ENCODE data around the gene KLHDC2. TPM values are rescaled to one million over a fixed set of nuclear protein-coding genes. Genes with fewer than 3 reads are reported as not detected.
"Not testable (repeated sequence)": the region's sequence is repeated elsewhere in the genome, so short reads cannot be mapped to it uniquely, and the experiment has no call there.

Gene KLHDC2, protein sequence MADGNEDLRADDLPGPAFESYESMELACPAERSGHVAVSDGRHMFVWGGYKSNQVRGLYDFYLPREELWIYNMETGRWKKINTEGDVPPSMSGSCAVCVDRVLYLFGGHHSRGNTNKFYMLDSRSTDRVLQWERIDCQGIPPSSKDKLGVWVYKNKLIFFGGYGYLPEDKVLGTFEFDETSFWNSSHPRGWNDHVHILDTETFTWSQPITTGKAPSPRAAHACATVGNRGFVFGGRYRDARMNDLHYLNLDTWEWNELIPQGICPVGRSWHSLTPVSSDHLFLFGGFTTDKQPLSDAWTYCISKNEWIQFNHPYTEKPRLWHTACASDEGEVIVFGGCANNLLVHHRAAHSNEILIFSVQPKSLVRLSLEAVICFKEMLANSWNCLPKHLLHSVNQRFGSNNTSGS
- total RNA-seq, result 89.3 TPM
- long read RNA-seq, full-length matches to known transcripts, result 271 of 291 reads
- long read RNA-seq, partial matches to known transcripts, result 2 of 291 reads
- long read RNA-seq, other reads (novel, unspliced or antisense), result 18 of 291 reads

GRCh38 chr14:49767571-49768300, at the start of gene KLHDC2:
Gene KLHDC2 (plus strand): TSS chr14:49768153. CDS start chr14:49768469, 316 bp downstream.
- DNase-seq, result peak; percentile 94
- peak; percentile 97 for ATAC-seq (ENCODE audit: poor library complexity)
- intact Hi-C loops (cut with DNase I), result loop anchor here (1.0 kb wide), 1 partner anchor 133 kb away; no protein-coding TSS in a partner anchor

DNA sequence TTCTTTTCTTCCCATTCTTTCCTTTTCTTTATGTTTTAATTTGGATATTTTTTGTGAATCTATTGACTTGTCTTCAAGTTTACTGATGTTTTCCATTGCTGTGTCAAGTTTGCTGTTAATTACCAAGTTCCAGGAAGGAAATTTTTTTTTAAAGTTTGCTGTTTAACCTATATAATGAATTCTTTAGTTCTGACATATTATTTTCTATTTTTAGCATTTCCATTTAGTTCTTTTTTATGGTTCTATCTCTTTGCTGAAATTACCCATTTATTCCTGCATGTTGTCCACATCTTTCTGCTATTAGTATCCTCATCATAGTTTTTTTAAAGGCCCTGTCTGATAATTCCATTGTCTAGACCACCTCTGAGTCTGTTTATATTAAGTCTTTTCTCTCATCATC, 47.2 kb upstream of the KLHDC2 start:
- no peak for DNase-seq
- intact Hi-C loops (cut with DNase I), result no loop called here
- ATAC-seq (ENCODE audit: poor library complexity), result no peak

- ATAC-seq (ENCODE audit: poor library complexity); intact Hi-C loops (cut with DNase I); DNase-seq: not testable (repeated sequence)
Measured at GRCh38 chr14:49721733-49722435, 46.1 kb upstream of the KLHDC2 start.

- no peak for DNase-seq
- intact Hi-C loops (cut with DNase I), result no loop called here
- no peak for ATAC-seq (ENCODE audit: poor library complexity)
Measured at GRCh38 chr14:49727171-49727570, 40.8 kb upstream of the KLHDC2 start.

GRCh38 chr14:49732896-49733295, 35.1 kb upstream of the KLHDC2 start:
- ATAC-seq (ENCODE audit: poor library complexity) (no peak), DNase-seq (no peak)
- intact Hi-C loops (cut with DNase I), result no loop called here

GRCh38 chr14:49733836-49734235, 34.1 kb upstream of the KLHDC2 start:
- DNase-seq (no peak), ATAC-seq (ENCODE audit: poor library complexity) (no peak)
- intact Hi-C loops (cut with DNase I), result no loop called here

DNA sequence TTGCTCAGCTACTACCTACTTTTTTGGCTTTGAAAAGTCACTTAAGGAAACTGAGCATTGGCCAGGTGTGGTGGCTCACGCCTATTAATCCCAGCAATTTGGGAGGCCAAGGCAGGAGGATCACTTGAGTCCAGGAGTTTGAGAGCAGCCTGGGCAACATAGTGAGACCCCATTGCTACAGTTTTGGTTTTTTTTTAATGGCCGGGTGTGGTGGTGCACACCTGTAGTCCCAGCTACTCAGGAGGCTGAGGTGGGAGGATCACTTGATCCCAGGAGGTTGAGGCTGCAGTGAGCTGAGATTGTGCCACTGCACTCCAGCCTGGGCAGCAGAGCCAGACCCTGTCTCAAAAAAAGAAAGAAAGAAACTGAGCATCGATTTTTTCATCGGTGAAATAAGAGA, 32.3 kb upstream of the KLHDC2 start:
- ATAC-seq (ENCODE audit: poor library complexity); intact Hi-C loops (cut with DNase I); DNase-seq: not testable (repeated sequence)

DNA sequence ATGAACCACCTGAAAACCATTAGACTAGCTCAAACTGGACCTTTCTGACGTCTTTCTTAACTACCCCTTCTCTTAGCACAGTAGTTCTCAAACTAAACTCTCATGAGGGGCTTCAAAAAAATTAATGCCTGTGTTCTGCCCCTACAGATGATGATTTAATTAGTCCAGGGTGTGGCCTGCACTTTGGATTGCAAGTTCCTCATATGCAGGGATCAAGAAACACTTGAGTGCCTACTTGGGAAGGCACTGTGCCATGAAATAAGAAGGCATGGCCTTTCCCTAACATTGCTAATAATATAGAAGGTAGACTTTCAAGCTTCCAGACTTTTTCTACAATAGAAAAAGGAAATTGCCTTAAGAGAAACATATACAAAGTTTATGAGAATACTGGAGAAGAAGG, 22.8 kb upstream of the KLHDC2 start:
- intact Hi-C loops (cut with DNase I), result no loop called here
- no peak for ATAC-seq (ENCODE audit: poor library complexity)

GRCh38 chr14:49746476-49746875, 21.5 kb upstream of the KLHDC2 start:
- ATAC-seq (ENCODE audit: poor library complexity); intact Hi-C loops (cut with DNase I); DNase-seq: not testable (repeated sequence)

More for the DNA sequence above, 22.8 kb upstream of the KLHDC2 start:
- DNase-seq, result no peak

DNA sequence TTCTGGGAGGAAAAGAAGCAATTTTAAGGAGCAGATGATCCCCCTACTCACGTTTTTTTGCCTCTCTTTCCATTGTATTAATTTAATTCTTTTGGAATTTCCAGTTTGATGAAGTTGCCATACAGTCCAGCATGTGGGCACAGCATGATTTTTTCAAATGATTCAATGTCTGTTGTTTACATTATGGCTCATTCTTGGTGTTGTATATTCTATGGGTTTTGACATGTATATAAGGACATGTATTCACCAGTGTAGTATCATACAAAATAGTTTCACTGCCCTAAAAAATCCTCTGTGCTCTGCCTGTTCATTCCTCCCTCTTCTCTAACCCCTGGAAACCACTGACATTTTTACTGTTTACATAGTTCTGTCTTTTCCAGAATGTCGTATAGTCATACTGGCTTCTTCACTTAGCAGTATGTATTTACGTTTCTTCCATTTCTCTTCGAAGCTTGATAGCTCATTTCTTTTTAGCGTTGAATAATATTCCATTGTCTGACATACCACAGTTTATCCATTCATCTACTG, 13.3 kb upstream of the KLHDC2 start:
- DNase-seq (no peak), ATAC-seq (ENCODE audit: poor library complexity) (no peak)
- intact Hi-C loops (cut with DNase I), result no loop called here

GRCh38 chr14:49755378-49755777, 12.6 kb upstream of the KLHDC2 start:
- no peak for DNase-seq
- intact Hi-C loops (cut with DNase I), result no loop called here
- no peak for ATAC-seq (ENCODE audit: poor library complexity)

- ATAC-seq (ENCODE audit: poor library complexity) (no peak), DNase-seq (no peak)
- intact Hi-C loops (cut with DNase I), result no loop called here
Measured at GRCh38 chr14:49761839-49762551, 6.0 kb upstream of the KLHDC2 start.

DNA sequence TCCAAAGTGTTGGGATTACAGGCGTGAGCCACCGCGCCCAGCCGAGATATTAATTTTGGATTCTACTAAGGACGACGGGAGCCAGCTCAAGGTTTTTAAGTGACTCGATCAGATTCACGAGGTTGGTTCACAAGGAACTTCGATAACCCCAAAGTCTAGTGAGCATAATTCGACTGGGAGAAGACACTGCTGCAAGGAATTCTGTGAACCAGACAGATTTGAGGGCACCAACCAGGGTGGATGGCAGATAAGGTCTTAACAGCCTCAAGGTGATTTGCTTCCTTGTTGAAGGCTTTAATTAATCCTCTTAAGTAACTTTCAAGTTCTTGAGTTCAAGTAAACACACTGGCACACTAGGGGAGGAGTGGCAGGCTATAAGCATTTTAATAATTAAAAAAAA, 1.1 kb upstream of the KLHDC2 start:
- ATAC-seq (ENCODE audit: poor library complexity) (no peak), DNase-seq (no peak)
- intact Hi-C loops (cut with DNase I), result no loop called here

DNA sequence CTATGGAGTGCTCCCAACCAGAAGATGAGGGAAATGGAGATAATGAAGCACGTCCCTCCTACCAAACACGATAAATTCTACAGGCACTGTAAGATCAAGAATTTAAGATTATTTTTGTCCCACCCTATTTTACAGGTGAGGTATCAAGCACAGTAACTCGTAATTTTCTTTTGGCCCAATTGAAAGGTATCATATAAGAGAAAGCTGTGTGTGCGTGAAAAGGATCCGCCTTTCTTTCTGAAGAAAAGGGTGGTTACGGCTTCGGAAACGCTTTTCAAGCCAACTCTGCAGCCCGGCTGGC, 733 bp upstream of the KLHDC2 start:
- no peak for ATAC-seq (ENCODE audit: poor library complexity)
- no peak for DNase-seq
- intact Hi-C loops (cut with DNase I), result no loop called here

GRCh38 chr14:49768301-49769121, 558 bp downstream of the KLHDC2 start:
- ATAC-seq (ENCODE audit: poor library complexity) (peak; percentile 46), DNase-seq (peak; percentile 76)
- intact Hi-C loops (cut with DNase I), result loop anchor here (1.0 kb wide), 1 partner anchor 134 kb away; no protein-coding TSS in a partner anchor

- DNase-seq (no peak), ATAC-seq (ENCODE audit: poor library complexity) (no peak)
- intact Hi-C loops (cut with DNase I), result no loop called here
Measured at GRCh38 chr14:49769171-49769570, 1.2 kb downstream of the KLHDC2 start.

- no peak for ATAC-seq (ENCODE audit: poor library complexity)
- intact Hi-C loops (cut with DNase I), result no loop called here
- DNase-seq, result no peak
Measured at GRCh38 chr14:49769581-49770211, 1.7 kb downstream of the KLHDC2 start.
